GM15510 (cell line): ENCODE data around the gene KRT16.

Source experiments
- POLR2A ChIP-seq: IDR thresholded peaks from 3 replicates; pipeline ENCODE4 v1.6.1; 2011; ENCODE audit warnings: borderline replicate concordance; ENCODE audit not compliant: insufficient read length; ENCODE audit errors: extremely low read depth

KRT16 gene

DNA sequence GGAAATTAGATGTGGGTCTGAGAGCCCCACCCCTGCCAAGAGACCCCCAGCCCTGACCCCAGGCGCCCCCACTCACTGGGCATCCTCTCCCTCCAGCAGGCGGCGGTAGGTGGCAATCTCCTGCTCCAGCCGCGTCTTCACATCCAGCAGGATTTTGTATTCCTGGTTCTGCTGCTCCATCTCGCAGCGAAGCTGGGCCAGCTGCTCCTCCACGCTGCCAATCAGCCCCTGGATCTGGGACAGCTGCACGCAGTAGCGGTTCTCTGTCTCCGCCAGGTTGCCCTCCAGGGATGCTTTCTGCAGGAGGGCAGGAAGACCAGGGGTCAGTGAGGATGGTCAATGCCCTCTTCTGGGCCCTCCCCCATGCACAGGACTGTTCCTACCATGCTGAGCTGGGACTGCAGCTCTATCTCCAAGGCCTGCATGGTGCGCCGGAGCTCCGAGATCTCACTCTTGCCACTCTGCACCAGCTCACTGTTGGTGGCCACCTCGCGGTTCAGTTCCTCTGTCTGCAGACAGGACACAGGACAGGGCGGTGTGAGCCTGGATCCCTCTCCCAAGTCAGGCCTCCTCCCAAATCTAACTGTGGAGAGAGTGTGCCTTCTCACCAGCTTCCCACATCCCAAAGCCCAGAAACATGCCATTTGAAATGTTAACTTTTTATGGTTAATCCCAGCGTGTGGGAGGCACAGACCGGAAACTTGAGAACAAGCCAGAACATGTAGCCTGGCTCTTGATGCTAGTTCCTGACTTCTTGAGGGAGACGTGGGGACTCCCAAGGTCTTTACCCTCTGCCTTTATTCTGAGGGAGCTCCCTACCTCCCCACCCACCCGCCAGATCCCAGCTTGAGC lies 8.2 kb upstream of the KRT16 start:
- no peak for TF ChIP-seq POLR2A

DNA sequence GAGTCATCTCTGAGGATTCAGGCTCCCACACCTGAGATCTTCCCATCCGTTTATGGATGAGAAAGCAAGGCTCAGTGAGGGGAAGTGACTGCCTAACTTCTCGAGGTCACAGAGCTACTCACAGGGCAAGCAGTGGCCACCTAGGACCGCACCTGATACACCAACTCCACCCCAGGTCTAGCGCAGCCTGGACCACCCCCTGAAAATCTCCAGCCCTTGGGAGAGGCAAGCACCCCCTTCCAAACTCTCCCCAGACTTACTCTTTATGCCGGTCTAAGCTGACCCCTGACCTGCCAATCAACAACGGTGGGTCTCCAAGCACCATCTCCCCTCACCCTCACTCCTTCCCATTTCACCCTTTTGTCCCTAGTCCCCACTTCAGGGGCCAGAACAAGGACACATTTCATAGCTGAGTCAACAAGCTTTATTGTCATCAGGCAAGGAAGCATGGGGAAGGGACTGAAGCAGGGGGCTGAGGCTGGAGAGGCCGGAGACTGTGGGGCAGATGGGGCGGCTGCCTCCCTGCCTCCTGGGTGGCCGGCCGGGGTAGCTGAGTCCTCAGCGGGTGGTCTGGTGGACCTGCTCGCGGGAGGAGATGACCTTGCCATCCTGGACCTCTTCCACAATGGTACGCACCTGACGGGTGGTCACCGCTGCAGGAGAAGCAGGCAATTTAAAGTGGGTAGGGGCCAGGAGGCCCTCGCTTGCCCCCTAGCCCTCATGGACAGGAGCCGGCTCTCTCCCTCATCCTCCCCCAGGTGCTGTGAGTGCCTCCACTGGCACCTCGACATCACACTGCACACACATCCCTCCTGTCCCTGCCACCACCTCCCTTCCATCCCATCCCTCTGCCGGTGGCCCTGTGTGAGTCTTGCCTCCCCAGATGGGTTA lies 6.7 kb upstream of the KRT16 start:
- no peak for TF ChIP-seq POLR2A

DNA sequence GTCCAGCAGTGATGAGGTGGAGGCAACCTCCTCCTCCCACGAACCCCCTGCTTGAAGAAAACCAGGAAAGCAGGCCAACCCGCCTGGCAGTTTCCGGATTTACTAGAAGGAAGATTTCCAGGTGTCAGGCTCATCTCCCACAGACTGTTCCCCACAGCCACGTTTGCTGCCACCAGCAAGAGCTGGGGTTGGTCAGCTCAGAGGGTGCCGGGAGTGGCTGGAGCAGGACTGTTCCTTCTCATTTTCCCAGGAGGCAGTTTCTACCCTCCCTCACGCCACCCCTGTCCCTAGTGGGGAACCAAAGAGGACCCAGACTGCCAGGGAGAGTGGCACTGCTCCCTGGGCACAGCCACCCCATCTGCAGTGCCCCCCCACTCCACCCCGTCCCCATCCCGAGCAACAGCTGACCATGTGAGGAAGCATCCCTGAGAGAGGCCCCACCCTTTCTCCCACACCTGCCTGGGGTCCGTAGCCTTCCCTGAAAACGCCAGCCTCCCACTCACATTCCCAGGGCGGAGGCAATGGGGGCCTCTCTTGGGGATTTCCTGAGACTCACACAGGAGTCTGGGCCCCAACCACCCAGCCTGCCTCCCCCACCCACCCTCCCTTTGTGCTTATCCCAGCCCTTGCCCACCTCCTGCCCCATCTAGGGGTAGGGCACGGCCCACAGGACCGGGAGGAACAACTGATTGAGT lies 5.9 kb upstream of the KRT16 start:
- no peak for TF ChIP-seq POLR2A

DNA sequence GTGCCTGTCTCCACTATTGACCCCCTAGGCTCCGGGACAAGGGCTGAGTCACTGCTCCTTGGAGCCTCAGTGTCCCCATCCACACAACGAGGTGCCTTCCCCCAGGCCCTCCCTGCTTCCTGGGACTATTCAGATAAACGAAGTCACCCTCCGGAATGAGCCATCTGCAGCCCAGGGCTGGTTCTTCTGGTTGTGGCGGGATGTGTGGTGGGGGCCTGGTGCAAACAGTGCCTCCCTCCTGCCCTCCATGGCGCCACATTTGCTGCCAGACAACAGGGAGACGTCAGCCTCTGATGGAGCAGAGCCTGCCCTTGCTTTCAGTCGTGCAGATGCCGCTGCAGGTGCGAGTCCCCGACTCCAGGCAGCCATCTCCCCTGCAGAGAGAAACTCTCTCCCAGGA lies 5.1 kb upstream of the KRT16 start:
- TF ChIP-seq POLR2A = no peak

DNA sequence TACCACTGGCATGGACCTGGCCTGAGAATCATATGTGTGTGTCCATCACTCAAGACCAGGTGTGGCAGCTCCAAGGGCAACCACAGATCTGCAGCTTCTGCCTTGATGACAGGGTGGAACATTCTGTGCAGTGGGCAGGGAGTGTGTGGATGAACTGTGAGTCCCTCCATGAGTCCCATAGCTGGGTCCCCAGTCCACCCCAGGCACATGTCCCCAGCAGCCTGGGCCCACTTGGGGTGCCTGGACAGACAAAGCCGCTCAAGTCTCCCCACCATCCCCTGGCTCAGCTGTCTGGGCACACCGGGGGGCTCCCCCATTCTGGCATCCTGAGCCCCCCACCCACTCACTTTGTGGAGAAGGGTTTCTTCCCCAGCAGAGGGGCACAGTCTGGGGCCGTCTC lies 4.6 kb upstream of the KRT16 start:
- no peak for TF ChIP-seq POLR2A

DNA sequence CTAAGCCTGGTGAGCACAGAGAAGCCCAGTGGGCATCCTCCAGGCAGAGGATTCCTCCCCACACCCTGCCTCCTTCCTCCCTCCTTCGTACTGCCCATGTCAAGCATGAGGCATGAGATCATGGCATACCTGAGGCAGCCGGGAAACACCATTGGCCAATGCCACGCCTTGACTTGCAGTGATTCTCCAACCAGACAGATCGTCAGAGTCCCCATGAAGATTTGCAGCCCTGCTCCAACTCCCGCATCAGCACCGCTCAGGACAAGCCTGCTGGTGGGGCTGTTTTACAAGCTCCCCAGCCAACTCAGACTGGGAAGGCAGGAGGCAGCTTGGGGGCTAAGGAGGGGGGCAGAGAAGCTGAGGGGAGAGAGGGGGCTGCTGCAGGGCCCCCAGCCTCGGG lies 2.9 kb upstream of the KRT16 start:
- no peak for TF ChIP-seq POLR2A

DNA sequence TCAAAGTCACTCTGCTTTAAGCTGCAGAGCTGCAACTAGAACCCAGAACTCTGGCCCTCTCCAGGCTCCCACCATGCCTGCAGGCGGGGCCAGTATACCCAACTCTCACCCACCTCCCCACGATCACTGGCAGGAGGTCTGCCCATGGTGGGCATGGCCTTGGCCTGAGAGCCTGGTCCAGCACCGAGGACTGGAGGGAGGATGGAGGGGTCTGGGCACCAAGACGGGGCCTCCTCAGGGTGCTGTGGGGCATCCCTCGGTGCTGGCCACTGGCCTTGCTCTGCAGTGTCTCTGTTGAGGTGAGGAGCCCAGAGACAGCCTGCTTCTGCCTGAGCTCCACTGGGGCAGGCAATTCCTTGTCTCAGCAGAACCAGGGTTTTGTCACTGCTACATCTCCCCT lies 1.5 kb upstream of the KRT16 start:
- TF ChIP-seq POLR2A = no peak

DNA sequence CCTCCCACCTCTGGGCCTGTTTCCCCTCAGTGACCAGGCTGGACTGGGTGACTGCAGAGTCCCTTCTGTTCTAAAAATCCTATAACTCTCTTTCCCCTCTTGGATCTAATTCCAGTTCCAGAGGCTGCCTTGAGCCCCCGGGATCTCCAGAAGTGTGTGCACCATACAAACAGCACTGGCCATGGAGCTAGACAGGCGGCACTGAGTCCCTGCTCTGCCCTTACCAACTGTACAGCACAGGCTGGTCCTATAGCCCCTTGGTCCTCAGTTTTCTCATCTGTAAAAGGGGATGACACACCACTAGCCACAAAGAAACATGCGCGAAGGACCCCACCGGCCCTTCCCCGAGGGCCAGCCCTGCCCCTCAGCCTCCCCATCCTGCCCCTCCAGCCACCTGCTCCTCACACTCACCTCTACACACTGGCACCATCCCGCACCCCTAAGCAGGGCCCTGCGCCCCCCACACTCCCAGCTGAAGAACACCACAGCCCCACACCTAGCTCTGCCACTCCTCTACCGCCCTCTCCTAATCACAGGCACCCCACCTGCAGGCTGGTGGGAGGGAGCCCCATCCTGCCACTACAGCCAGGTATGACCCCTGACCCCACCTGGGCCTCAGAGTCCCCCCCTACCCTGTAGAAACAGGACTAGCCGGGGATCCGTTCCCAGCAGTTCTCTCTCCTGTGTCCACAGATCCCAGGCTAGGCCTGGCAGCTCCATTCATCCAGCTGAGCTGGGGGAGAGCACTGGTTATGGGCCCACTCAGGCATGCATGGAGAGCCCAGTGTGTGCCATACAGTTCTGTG lies 913 bp upstream of the KRT16 start:
- no peak for TF ChIP-seq POLR2A

DNA sequence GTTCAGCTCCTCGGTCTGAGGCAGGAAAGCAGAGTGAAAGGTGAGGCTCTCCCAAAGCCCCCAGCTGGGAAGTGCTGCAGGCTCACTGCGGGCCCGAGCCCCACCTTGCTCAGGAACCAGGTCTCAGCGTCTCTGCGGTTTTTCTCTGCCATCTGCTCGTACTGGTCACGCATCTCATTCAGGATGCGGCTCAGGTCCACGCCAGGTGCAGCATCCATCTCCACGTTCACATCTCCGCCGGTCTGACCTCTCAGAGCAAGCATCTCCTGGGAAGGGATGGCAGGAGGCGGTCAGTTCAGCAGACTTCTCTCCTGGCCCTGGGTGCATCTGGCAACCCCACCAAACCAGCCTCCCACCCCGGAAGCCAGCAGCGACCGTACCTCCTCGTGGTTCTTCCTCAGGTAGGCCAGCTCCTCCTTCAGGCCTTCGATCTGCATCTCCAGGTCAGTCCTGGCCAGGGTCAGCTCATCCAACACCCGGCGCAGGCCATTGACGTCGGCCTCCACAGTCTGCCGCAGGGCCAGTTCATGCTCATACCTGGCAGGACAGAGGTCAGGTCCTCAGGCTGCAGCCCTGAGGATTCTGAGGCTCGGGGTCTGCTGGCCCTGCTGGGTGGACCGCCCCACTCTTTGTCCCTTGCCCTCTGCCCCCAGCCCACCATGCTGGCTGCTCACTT lies 1.5 kb downstream of the KRT16 start:
- no peak for TF ChIP-seq POLR2A

DNA sequence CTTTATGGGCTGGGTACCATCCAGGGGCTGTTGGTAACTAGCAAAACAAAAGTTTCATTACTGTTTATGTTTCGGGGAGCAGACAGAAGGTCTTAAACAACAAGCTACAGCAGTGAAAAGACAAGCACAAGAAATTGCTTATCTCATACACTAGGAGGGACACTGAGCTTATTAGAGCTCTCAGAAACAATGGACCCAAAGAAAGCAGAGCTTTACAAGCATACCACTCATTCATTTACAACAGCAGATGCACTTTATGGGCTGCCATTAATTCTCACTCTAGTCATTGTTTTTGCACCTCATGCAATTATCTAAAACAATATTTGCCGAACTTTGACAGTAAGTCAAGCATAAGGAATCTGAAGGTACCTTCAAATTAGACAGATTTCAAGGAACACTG lies 10.0 kb downstream of the KRT16 start:
- no peak for TF ChIP-seq POLR2A

DNA sequence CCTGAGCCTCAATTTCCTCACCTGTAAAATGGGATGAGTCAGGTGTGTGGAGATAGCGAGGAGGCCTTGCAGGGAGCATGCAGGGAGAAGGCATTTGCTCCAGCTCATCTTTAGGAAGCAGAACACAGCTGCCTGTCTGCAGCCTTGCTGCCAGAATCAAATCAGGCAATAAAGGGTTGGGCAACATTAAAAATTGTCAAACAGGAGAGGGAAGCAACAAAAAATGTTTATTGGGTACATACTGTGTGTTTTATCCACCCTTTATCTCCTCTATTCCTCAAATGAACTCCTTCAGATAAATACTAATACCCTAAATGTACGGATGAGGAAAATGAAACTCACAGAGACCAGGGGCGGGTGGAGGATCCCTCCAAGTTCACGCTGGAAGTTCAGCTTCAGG lies 12.2 kb downstream of the KRT16 start:
- no peak for TF ChIP-seq POLR2A

DNA sequence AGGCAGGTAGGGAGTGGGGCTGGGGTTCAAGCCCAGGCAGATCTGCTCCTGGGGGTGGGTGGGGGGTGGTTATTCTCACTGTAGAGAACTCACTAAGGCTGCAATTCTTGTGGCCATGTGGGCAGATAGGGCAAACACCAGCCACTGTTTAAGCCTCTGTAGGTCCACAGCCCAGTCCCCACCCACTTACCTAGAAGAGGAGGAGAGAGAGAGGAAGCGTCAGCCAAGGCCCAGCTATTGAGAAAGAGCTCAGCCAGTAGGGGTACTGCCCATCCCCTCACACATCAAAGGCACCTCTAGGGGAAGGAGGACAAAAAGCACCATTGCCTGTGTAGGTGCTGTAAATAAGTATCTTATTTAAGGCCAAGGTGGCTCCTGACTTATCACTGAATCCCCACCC lies 12.9 kb downstream of the KRT16 start:
- TF ChIP-seq POLR2A = no peak

DNA sequence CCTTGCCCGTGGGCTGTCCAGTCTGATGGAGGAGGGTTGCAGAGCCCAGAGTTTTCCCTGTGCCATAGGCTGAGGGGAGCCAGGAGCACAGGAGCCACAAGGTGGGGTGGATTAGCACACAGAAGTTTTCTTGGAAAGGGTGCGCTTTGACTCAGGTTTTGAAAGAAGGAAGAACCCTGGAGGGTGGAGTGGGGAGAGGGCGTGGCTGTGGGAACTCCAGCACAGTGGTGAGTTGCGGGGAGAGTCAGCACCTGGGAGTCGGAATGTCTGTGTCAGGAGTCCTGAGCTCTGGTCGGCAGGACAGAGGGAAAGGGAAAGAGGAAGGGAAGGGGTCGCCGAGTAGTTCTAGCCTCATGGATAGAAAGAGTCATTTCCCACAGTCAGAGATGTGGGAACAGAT lies 17.0 kb downstream of the KRT16 start:
- TF ChIP-seq POLR2A = no peak
